Endodermal cell (in vitro differentiated cells): ENCODE data around the gene NUS1. TPM values are rescaled to one million over a fixed set of nuclear protein-coding genes. Genes with fewer than 3 reads are reported as not detected.
"Not testable (repeated sequence)": the region's sequence is repeated elsewhere in the genome, so short reads cannot be mapped to it uniquely, and the experiment has no call there.

Source experiments
- DNase-seq: peaks from one replicate; pipeline ENCODE4 v3.0.0-alpha.2; 2017
- H3K27ac ChIP-seq: 2 replicates; pipeline ENCODE4 v1.5.1; 2013; ENCODE audit warnings: mild to moderate bottlenecking, low read depth, low read length, moderate library complexity
- H3K27me3 ChIP-seq: 2 replicates; pipeline ENCODE4 v1.6.1; 2013; ENCODE audit warnings: mild to moderate bottlenecking, low read length, moderate library complexity; ENCODE audit not compliant: insufficient read depth, control insufficient read depth, poor library complexity, severe bottlenecking
- H3K36me3 ChIP-seq: 2 replicates; pipeline ENCODE4 v1.7.0; 2013; ENCODE audit warnings: mild to moderate bottlenecking, low read length, moderate library complexity; ENCODE audit not compliant: control insufficient read depth, insufficient read depth
- H3K4me1 ChIP-seq: one replicate; pipeline ENCODE4 v1.7.0; 2013; ENCODE audit warnings: low read length; ENCODE audit not compliant: control insufficient read depth, insufficient read depth
- H3K4me3 ChIP-seq: 2 replicates; pipeline ENCODE4 v1.5.1; 2013; ENCODE audit warnings: mild to moderate bottlenecking, low read length, moderate library complexity
- H3K9ac ChIP-seq: 2 replicates; pipeline ENCODE4 v1.6.1; 2013; ENCODE audit warnings: mild to moderate bottlenecking, low read length, moderate library complexity; ENCODE audit not compliant: poor library complexity, severe bottlenecking; ENCODE audit errors: extremely low read depth
- H3K9me3 ChIP-seq: 2 replicates; pipeline ENCODE4 v1.6.1; 2013; ENCODE audit warnings: mild to moderate bottlenecking, low read length, moderate library complexity; ENCODE audit not compliant: control insufficient read depth
- H3K27ac Mint-ChIP-seq: 2 replicates; pipeline ENCODE4 v1.8.0; 2020; ENCODE audit warnings: mixed read lengths
- H3K27me3 Mint-ChIP-seq: 2 replicates; pipeline ENCODE4 v1.8.0; 2021; ENCODE audit warnings: mild to moderate bottlenecking, mixed read lengths; ENCODE audit not compliant: insufficient read depth
- H3K36me3 Mint-ChIP-seq: 2 replicates; pipeline ENCODE4 v1.8.0; 2020; ENCODE audit warnings: low read depth, mixed read lengths
- H3K4me1 Mint-ChIP-seq: 2 replicates; pipeline ENCODE4 v1.8.0; 2020; ENCODE audit warnings: mixed read lengths
- H3K4me3 Mint-ChIP-seq: 2 replicates; pipeline ENCODE4 v1.8.0; 2020; ENCODE audit warnings: mild to moderate bottlenecking, moderate library complexity, mixed read lengths
- H3K9me3 Mint-ChIP-seq: 2 replicates; pipeline ENCODE4 v1.8.0; 2020; ENCODE audit warnings: mild to moderate bottlenecking, mixed read lengths
- CTCF ChIP-seq: fragments of 200-600 bp; sonication (generic); conservative IDR thresholded peaks from 2 replicates; pipeline ENCODE4 v1.5.0; 2021; ENCODE audit warnings: antibody characterized with exemption, mild to moderate bottlenecking
- WGBS, 2 experiments: methylation state at CpG; one replicate each; pipeline versions ENCODE4 v1.1.5 to v1.1.7; 2013; ENCODE audit warnings: missing lambda C conversion rate in 2 of 2, mixed read lengths in 1 of 2; ENCODE audit not compliant: insufficient coverage in 1 of 2, insufficient read length in 1 of 2; 5-methylcytosine and 5-hydroxymethylcytosine counted together
- total RNA-seq, 2 donors: library from RNA; stranded (reverse); fragmentation: NEBNext Ultra II Directional in 1 of 2; extraction: Animal tissue kit (Norgen Biotek cat#: 25700) in 1 of 2; gene quantifications; 2 replicates in 1 of 2; 3 replicates in 1 of 2; pipeline ENCODE4 v1.2.1, GENCODE V29; 2021

NUS1 gene
- total RNA-seq, 2 donors from 2014 or later, result 45.7 to 65.1 TPM

- Histone ChIP-seq H3K27ac (no peak overlapping the region), H3K36me3 (no peaks in the 10 kb centered on the region), H3K9me3 (no peaks in the 10 kb centered on the region), H3K27me3 (no peaks in the 10 kb centered on the region), H3K4me3 (no peak overlapping the region), H3K9ac (no peak overlapping the region), H3K4me1 (no peaks in the 10 kb centered on the region)
- no peak for TF ChIP-seq CTCF
- no peak for DNase-seq
- Mint-ChIP-seq H3K27me3 (no peaks in the 10 kb centered on the region), H3K36me3 (peaks cover 23% of the 10 kb centered on the region), H3K27ac (no peak overlapping the region), H3K4me1 (no peaks in the 10 kb centered on the region), H3K4me3 (no peak overlapping the region), H3K9me3 (peaks cover 16% of the 10 kb centered on the region)
- 91% methylated on average over 1 of the region's 1 CpG; no CpG with 5 or more reads in 1 of the 2 experiments for WGBS, 2 experiments
Measured at GRCh38 chr6:117637770-117638169, 37.5 kb upstream of the NUS1 start.

- H3K4me1 ChIP-seq, result no peaks in the 10 kb centered on the region
- H3K27me3 ChIP-seq, result no peaks in the 10 kb centered on the region
- no peak for DNase-seq
- H3K4me1 Mint-ChIP-seq, result no peaks in the 10 kb centered on the region
- H3K27ac ChIP-seq, result no peak overlapping the region
- H3K9me3 Mint-ChIP-seq, result peaks cover 10% of the 10 kb centered on the region
- H3K9ac ChIP-seq, result no peak overlapping the region
- no peak for TF ChIP-seq CTCF
- WGBS, 2 experiments, result 94% methylated on average over 2 of the region's 2 CpGs; no CpG with 5 or more reads in 1 of the 2 experiments
- no peaks in the 10 kb centered on the region for H3K27me3 Mint-ChIP-seq
- no peak overlapping the region for H3K4me3 ChIP-seq
- H3K36me3 Mint-ChIP-seq, result peaks cover 26% of the 10 kb centered on the region
- no peaks in the 10 kb centered on the region for H3K9me3 ChIP-seq
- no peak overlapping the region for H3K4me3 Mint-ChIP-seq
- H3K36me3 ChIP-seq, result no peaks in the 10 kb centered on the region
- H3K27ac Mint-ChIP-seq, result no peak overlapping the region
Measured at GRCh38 chr6:117642976-117643375, 32.3 kb upstream of the NUS1 start.

- H3K27me3 ChIP-seq, H3K4me1 ChIP-seq, H3K9ac ChIP-seq, H3K27ac Mint-ChIP-seq, H3K27ac ChIP-seq, H3K27me3 Mint-ChIP-seq, H3K4me1 Mint-ChIP-seq, H3K4me3 Mint-ChIP-seq, H3K9me3 ChIP-seq, H3K4me3 ChIP-seq, DNase-seq, H3K36me3 ChIP-seq: not testable (repeated sequence)
- H3K36me3 Mint-ChIP-seq, result peaks cover 21% of the 10 kb centered on the region
- H3K9me3 Mint-ChIP-seq, result peaks cover 13% of the 10 kb centered on the region
- WGBS, 2 experiments, result 93 to 96% methylated on average over 3 of the region's 3 CpGs
Measured at GRCh38 chr6:117651984-117652383, 23.3 kb upstream of the NUS1 start.

GRCh38 chr6:117653949-117654348, 21.3 kb upstream of the NUS1 start:
- Mint-ChIP-seq H3K36me3 (peaks cover 29% of the 10 kb centered on the region), H3K27me3 (no peaks in the 10 kb centered on the region), H3K4me1 (no peaks in the 10 kb centered on the region), H3K27ac (no peak overlapping the region), H3K4me3 (no peak overlapping the region), H3K9me3 (peaks cover 13% of the 10 kb centered on the region)
- Histone ChIP-seq H3K4me3 (no peak overlapping the region), H3K9me3 (no peaks in the 10 kb centered on the region), H3K9ac (no peak overlapping the region), H3K27me3 (no peaks in the 10 kb centered on the region), H3K27ac (no peak overlapping the region), H3K4me1 (no peaks in the 10 kb centered on the region), H3K36me3 (no peaks in the 10 kb centered on the region)
- no peak for DNase-seq
- TF ChIP-seq CTCF, result no peak
- WGBS, 2 experiments, result 87 to 92% methylated on average over 2 of the region's 2 CpGs
